Measurements from ENCODE around the gene H19. TPM values are rescaled to one million over a fixed set of nuclear protein-coding genes. Genes with fewer than 3 reads are reported as not detected.

Gene H19
- total RNA-seq, 1 donor = 4.3 TPM

DNA sequence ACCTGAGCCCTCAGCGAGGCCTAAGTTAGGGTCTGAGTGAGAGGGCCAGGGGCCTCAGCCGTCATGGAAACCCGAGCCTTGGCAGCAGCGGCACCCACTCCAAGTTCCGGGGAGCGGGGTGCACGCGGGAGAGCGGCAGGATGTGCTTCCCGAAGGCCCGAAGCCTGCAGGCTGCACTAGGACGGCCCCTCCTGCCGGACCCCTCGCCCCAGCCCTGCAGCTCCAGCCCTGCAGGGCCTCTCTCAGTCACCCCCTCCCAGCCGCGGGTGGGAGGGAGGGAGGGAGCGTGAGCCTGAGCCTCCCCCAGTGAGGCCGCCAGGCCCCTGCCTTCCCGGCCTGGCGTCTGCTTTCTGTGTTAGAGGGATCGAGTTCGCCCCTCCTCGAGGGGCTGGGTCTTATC lies 27.9 kb downstream of the H19 start:
- Histone ChIP-seq H3K9me3 (ENCODE audit: low read depth, low read length) (no peaks in the 10 kb centered on the region), H3K27me3 (ENCODE audit: insufficient read depth, low read length) (no peaks in the 10 kb centered on the region)
- TF ChIP-seq, protein P1, sequence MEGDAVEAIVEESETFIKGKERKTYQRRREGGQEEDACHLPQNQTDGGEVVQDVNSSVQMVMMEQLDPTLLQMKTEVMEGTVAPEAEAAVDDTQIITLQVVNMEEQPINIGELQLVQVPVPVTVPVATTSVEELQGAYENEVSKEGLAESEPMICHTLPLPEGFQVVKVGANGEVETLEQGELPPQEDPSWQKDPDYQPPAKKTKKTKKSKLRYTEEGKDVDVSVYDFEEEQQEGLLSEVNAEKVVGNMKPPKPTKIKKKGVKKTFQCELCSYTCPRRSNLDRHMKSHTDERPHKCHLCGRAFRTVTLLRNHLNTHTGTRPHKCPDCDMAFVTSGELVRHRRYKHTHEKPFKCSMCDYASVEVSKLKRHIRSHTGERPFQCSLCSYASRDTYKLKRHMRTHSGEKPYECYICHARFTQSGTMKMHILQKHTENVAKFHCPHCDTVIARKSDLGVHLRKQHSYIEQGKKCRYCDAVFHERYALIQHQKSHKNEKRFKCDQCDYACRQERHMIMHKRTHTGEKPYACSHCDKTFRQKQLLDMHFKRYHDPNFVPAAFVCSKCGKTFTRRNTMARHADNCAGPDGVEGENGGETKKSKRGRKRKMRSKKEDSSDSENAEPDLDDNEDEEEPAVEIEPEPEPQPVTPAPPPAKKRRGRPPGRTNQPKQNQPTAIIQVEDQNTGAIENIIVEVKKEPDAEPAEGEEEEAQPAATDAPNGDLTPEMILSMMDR (IDR thresholded peaks at IDR 0.05; ENCODE audit: extremely low read depth, low read depth, low read length) = no peak

DNA sequence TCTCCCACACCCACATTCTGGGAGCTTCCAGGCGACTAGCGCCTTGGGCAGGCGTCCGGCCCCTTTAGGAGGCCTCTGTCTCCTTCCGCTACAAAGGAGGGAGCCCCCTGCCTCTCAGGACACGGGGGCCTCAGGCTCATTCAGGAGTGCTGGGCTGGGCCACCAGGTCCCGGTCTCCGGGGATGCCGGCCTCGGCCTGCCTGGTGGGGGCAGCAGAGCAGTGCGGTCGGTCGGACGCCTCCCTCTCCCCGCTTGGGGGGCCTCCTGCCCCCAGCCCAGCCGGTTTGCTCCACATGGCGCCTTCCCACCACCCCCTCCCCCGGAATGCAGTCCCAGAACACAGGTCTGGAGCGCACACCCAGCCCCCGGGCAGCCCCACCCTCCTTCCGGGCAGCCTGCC lies 28.6 kb downstream of the H19 start:
- Histone ChIP-seq H3K4me1 (ENCODE audit: insufficient read depth, low read length) (no peaks in the 10 kb centered on the region), H4K20me1 (ENCODE audit: insufficient read depth, low read length) (no peaks in the 10 kb centered on the region), H3K4me2 (ENCODE audit: insufficient read depth, low read length) (no peak overlapping the region), H3K79me2 (ENCODE audit: insufficient read depth, low read length) (no peaks in the 10 kb centered on the region), H3K27me3 (ENCODE audit: insufficient read depth, low read length) (no peaks in the 10 kb centered on the region), H3K27ac (ENCODE audit: low read depth, low read length) (no peak overlapping the region), H3K36me3 (ENCODE audit: insufficient read depth, low read length) (no peaks in the 10 kb centered on the region), H3K9me3 (ENCODE audit: low read depth, low read length) (no peaks in the 10 kb centered on the region), H2AFZ (ENCODE audit: low read length) (no peak overlapping the region), H3K4me3 (ENCODE audit: insufficient read depth, low read length) (no peak overlapping the region)
- no peak for DNase-seq (ENCODE audit: insufficient read length, low spot score, missing footprints)
- TF ChIP-seq, protein P1 (IDR thresholded peaks at IDR 0.05; ENCODE audit: extremely low read depth, low read depth, low read length) = no peak

More for the DNA sequence above, 27.9 kb downstream of the H19 start:
- H3K4me1 ChIP-seq (ENCODE audit: insufficient read depth, low read length) = no peaks in the 10 kb centered on the region
- no peaks in the 10 kb centered on the region for H3K79me2 ChIP-seq (ENCODE audit: insufficient read depth, low read length)
- no peak overlapping the region for H3K4me2 ChIP-seq (ENCODE audit: insufficient read depth, low read length)
- no peak for DNase-seq (ENCODE audit: insufficient read length, low spot score, missing footprints)
- H3K4me3 ChIP-seq (ENCODE audit: insufficient read depth, low read length) = no peak overlapping the region
- H3K27ac ChIP-seq (ENCODE audit: low read depth, low read length) = no peak overlapping the region
- H4K20me1 ChIP-seq (ENCODE audit: insufficient read depth, low read length) = no peaks in the 10 kb centered on the region
- no peaks in the 10 kb centered on the region for H3K36me3 ChIP-seq (ENCODE audit: insufficient read depth, low read length)
- H2AFZ ChIP-seq (ENCODE audit: low read length) = no peak overlapping the region

DNA sequence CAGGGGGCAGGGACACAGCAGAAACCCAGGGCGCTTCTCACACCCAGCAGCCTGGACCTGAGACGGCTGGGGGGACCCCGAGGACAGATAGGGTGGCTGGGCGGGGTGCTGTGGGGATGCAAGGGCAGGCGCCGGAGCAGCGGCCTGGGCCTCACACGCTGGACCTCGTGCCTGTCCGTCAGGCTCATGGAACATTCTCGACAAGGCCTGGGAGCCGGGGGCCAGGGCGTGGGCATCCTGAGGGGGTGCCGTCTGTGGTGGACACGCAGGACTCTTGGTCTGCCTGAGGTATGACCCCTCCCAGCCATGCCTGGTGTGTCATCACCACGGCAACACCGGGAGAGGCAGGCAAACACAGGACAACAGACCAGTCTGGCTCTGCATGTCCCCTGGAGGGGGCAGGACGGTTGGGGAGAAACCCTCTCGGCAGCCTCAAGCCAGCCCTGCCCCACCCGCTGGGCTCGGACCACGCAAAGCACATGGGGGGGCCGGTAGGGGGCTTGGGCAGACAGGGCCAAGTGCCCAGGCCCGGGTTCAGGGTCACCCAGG lies 29.1 kb downstream of the H19 start:
- Histone ChIP-seq H3K27ac (ENCODE audit: low read depth, low read length) (no peak overlapping the region), H2AFZ (ENCODE audit: low read length) (no peak overlapping the region), H3K4me3 (ENCODE audit: insufficient read depth, low read length) (no peak overlapping the region), H4K20me1 (ENCODE audit: insufficient read depth, low read length) (no peaks in the 10 kb centered on the region), H3K9me3 (ENCODE audit: low read depth, low read length) (no peaks in the 10 kb centered on the region), H3K36me3 (ENCODE audit: insufficient read depth, low read length) (no peaks in the 10 kb centered on the region), H3K27me3 (ENCODE audit: insufficient read depth, low read length) (no peaks in the 10 kb centered on the region), H3K4me1 (ENCODE audit: insufficient read depth, low read length) (no peaks in the 10 kb centered on the region), H3K4me2 (ENCODE audit: insufficient read depth, low read length) (no peak overlapping the region), H3K79me2 (ENCODE audit: insufficient read depth, low read length) (no peaks in the 10 kb centered on the region)
- TF ChIP-seq, protein P1 (IDR thresholded peaks at IDR 0.05; ENCODE audit: extremely low read depth, low read depth, low read length) = no peak
- no peak for DNase-seq (ENCODE audit: insufficient read length, low spot score, missing footprints)

DNA sequence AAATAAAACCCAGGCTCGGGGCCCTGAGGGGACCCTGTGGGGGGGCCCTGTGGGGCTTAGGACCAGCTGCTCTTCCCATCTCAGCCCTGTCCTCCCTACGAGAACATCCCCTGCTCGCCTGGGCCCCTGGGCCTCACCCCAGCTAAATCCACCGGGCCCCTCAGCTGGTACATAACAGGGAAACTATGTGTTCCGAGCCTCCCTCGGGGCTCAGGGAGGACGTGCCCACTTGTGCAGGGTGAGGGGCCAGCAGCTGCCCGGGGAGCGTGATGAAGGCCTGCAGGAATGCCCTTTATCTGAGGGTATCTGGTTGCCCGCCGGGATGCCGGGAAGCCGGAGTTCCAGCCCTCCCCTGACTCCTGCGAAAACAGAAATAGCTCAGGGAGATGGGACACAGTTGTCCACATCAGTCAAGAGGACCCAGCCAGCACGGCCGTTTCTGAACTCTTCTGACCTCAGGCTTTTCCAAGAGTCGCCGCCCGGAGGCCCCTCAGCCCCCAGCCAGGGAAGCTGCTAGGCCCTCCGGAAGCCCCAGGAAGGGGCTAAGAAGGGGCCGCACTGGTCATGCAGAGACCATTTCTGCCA lies 29.9 kb downstream of the H19 start:
- TF ChIP-seq, protein P1 (IDR thresholded peaks at IDR 0.05; ENCODE audit: extremely low read depth, low read depth, low read length) = no peak
- Histone ChIP-seq H3K36me3 (ENCODE audit: insufficient read depth, low read length) (no peaks in the 10 kb centered on the region), H3K9me3 (ENCODE audit: low read depth, low read length) (no peaks in the 10 kb centered on the region), H3K27me3 (ENCODE audit: insufficient read depth, low read length) (no peaks in the 10 kb centered on the region), H3K4me2 (ENCODE audit: insufficient read depth, low read length) (no peak overlapping the region), H2AFZ (ENCODE audit: low read length) (no peak overlapping the region), H3K79me2 (ENCODE audit: insufficient read depth, low read length) (no peaks in the 10 kb centered on the region), H3K4me3 (ENCODE audit: insufficient read depth, low read length) (no peak overlapping the region), H3K27ac (ENCODE audit: low read depth, low read length) (no peak overlapping the region), H4K20me1 (ENCODE audit: insufficient read depth, low read length) (no peaks in the 10 kb centered on the region), H3K4me1 (ENCODE audit: insufficient read depth, low read length) (no peaks in the 10 kb centered on the region)
- no peak for DNase-seq (ENCODE audit: insufficient read length, low spot score, missing footprints)

All from osteoblast (primary cell).